H9 (cell line): ENCODE results near the gene KCNG2. TPM values are rescaled to one million over a fixed set of nuclear protein-coding genes. Genes with fewer than 3 reads are reported as not detected.

Experiments
- DNase-seq: peaks from one replicate; pipeline ENCODE4 v3.0.0-alpha.2; 2017
- H2AFZ ChIP-seq: one replicate; pipeline ENCODE4 v1.6.1; 2013; ENCODE audit warnings: mild to moderate bottlenecking, low read length, control low read depth, moderate library complexity
- H2AK5ac ChIP-seq: 2 replicates; pipeline ENCODE4 v1.6.1; 2013; ENCODE audit warnings: low read length, control low read depth, mixed read lengths; ENCODE audit not compliant: insufficient read length
- H2BK120ac ChIP-seq: one replicate; pipeline ENCODE4 v1.6.1; 2013; ENCODE audit warnings: low read depth, mild to moderate bottlenecking, low read length, control low read depth, inconsistent platforms; ENCODE audit not compliant: poor library complexity, severe bottlenecking
- H2BK12ac ChIP-seq: 2 replicates; pipeline ENCODE4 v1.6.1; 2013; ENCODE audit warnings: low read length, control low read depth, mixed read lengths, low read depth; ENCODE audit not compliant: insufficient read length
- H2BK15ac ChIP-seq: 2 replicates; pipeline ENCODE4 v1.6.1; 2013; ENCODE audit warnings: low read depth, low read length, control low read depth
- H2BK20ac ChIP-seq: one replicate; pipeline ENCODE4 v1.6.1; 2013; ENCODE audit warnings: low read depth, mild to moderate bottlenecking, low read length, control low read depth, inconsistent platforms; ENCODE audit not compliant: poor library complexity, severe bottlenecking
- H2BK5ac ChIP-seq: 2 replicates; pipeline ENCODE4 v1.6.1; 2013; ENCODE audit warnings: low read length, control low read depth, mixed read lengths; ENCODE audit not compliant: insufficient read length
- H3K14ac ChIP-seq: 2 replicates; pipeline ENCODE4 v1.6.1; 2013; ENCODE audit warnings: low read length, control low read depth; ENCODE audit not compliant: insufficient read depth
- H3K18ac ChIP-seq: 2 replicates; pipeline ENCODE4 v1.6.1; 2013; ENCODE audit warnings: low read depth, mild to moderate bottlenecking, mixed read lengths, low read length, control low read depth; ENCODE audit not compliant: insufficient read length
- H3K23ac ChIP-seq: 2 replicates; pipeline ENCODE4 v1.6.1; 2013; ENCODE audit warnings: low read length, control low read depth, mixed read lengths, low read depth; ENCODE audit not compliant: insufficient read length
- H3K23me2 ChIP-seq: 2 replicates; pipeline ENCODE4 v1.6.1; 2013; ENCODE audit warnings: low read depth, mild to moderate bottlenecking, mixed read lengths, low read length, control low read depth; ENCODE audit not compliant: insufficient read length, poor library complexity, severe bottlenecking
- H3K27ac ChIP-seq: 2 replicates; pipeline ENCODE4 v1.5.1; 2013; ENCODE audit warnings: low read length, control low read depth, mixed read lengths, low read depth; ENCODE audit not compliant: insufficient read length
- H3K27me3 ChIP-seq: 2 replicates; pipeline ENCODE4 v1.6.1; 2013; ENCODE audit warnings: low read length, control low read depth, inconsistent platforms; ENCODE audit not compliant: insufficient read depth
- H3K4ac ChIP-seq: 2 replicates; pipeline ENCODE4 v1.6.1; 2013; ENCODE audit warnings: low read depth, mild to moderate bottlenecking, control low read depth, inconsistent platforms, low read length, moderate library complexity
- H3K4me1 ChIP-seq: 2 replicates; pipeline ENCODE4 v1.6.1; 2013; ENCODE audit warnings: low read length, control low read depth, inconsistent platforms; ENCODE audit not compliant: insufficient read depth
- H3K4me2 ChIP-seq: 2 replicates; pipeline ENCODE4 v1.6.1; 2013; ENCODE audit warnings: low read length, control low read depth, mixed read lengths; ENCODE audit not compliant: insufficient read length, insufficient read depth
- H3K56ac ChIP-seq: 2 replicates; pipeline ENCODE4 v1.6.1; 2013; ENCODE audit warnings: low read depth, mild to moderate bottlenecking, mixed read lengths, low read length, control low read depth; ENCODE audit not compliant: insufficient read length
- H3K79me1 ChIP-seq: 2 replicates; pipeline ENCODE4 v1.6.1; 2013; ENCODE audit warnings: low read depth, mild to moderate bottlenecking, moderate library complexity, low read length, control low read depth, inconsistent platforms; ENCODE audit not compliant: insufficient read depth, poor library complexity, severe bottlenecking
- H3K79me2 ChIP-seq: 2 replicates; pipeline ENCODE4 v1.6.1; 2013; ENCODE audit warnings: low read length, control low read depth, inconsistent platforms; ENCODE audit not compliant: insufficient read depth
- H3K9ac ChIP-seq: 2 replicates; pipeline ENCODE4 v1.6.1; 2013; ENCODE audit warnings: low read length, control low read depth, mixed read lengths; ENCODE audit not compliant: insufficient read length; ENCODE audit errors: extremely low read depth
- H3K9me3 ChIP-seq: one replicate; pipeline ENCODE4 v1.6.1; 2013; ENCODE audit warnings: low read depth, low read length, inconsistent platforms; ENCODE audit not compliant: control insufficient read depth
- H3T11ph ChIP-seq: one replicate; pipeline ENCODE4 v1.6.1; 2013; ENCODE audit warnings: mild to moderate bottlenecking, low read length, control low read depth, inconsistent platforms
- H4K20me1 ChIP-seq: one replicate; pipeline ENCODE4 v1.6.1; 2013; ENCODE audit not compliant: control insufficient read depth, insufficient read length, insufficient read depth
- H4K5ac ChIP-seq: 2 replicates; pipeline ENCODE4 v1.6.1; 2013; ENCODE audit warnings: low read depth, mild to moderate bottlenecking, mixed read lengths, low read length, control low read depth; ENCODE audit not compliant: insufficient read length
- H4K8ac ChIP-seq: replicated peaks from 2 replicates; pipeline ENCODE4 v1.6.1; 2013; ENCODE audit warnings: low read length, control low read depth, mixed read lengths, low read depth; ENCODE audit not compliant: insufficient read length
- H4K91ac ChIP-seq: 2 replicates; pipeline ENCODE4 v1.6.1; 2013; ENCODE audit warnings: low read depth, mild to moderate bottlenecking, moderate library complexity, mixed read lengths, low read length, control low read depth; ENCODE audit not compliant: insufficient read length
- H3K27ac Mint-ChIP-seq, 3 experiments: 2 replicates in 2 of 3; 3 replicates in 1 of 3; pipeline ENCODE4 v1.8.0; 2020 to 2021; ENCODE audit warnings: mixed read lengths in 3 of 3, mild to moderate bottlenecking in 1 of 3, moderate library complexity in 1 of 3
- H3K27me3 Mint-ChIP-seq: 2 replicates; pipeline ENCODE4 v1.8.0; 2021; ENCODE audit warnings: low read depth, mild to moderate bottlenecking, moderate library complexity, mixed read lengths
- H3K36me3 Mint-ChIP-seq, 3 experiments: 2 replicates in 2 of 3; 3 replicates in 1 of 3; pipeline ENCODE4 v1.8.0; 2020 to 2021; ENCODE audit warnings: low read depth in 3 of 3, mixed read lengths in 3 of 3; ENCODE audit not compliant: insufficient read depth in 1 of 3
- H3K4me1 Mint-ChIP-seq, 2 experiments: 2 replicates each; pipeline ENCODE4 v1.8.0; 2020; ENCODE audit warnings: mixed read lengths in 2 of 2
- H3K4me3 Mint-ChIP-seq, 2 experiments: 2 replicates in 1 of 2; 3 replicates in 1 of 2; pipeline ENCODE4 v1.8.0; 2020 to 2021; ENCODE audit warnings: mild to moderate bottlenecking in 2 of 2, mixed read lengths in 2 of 2, moderate library complexity in 1 of 2
- H3K9me3 Mint-ChIP-seq, 2 experiments: 2 replicates in 1 of 2; 3 replicates in 1 of 2; pipeline ENCODE4 v1.8.0; 2020; ENCODE audit warnings: mild to moderate bottlenecking in 2 of 2, mixed read lengths in 2 of 2, moderate library complexity in 1 of 2
- CTCF ChIP-seq: fragments of 200-600 bp; sonication (generic); conservative IDR thresholded peaks from 3 replicates; pipeline ENCODE4 v1.8.0; 2021; ENCODE audit warnings: antibody characterized with exemption, mild to moderate bottlenecking
- WGBS: extraction: QIAGEN DNeasy Blood & Tissue Kit; methylation state at CpG from one replicate; pipeline ENCODE4 v1.1.7; 2013; ENCODE audit warnings: missing lambda C conversion rate, low lambda C conversion rate, mixed read lengths; ENCODE audit not compliant: insufficient read length; ENCODE audit errors: extremely low coverage; 5-methylcytosine and 5-hydroxymethylcytosine counted together
- total RNA-seq: library from RNA; stranded (reverse); gene quantifications from 2 replicates; pipeline ENCODE4 v1.2.1, GENCODE V29; 2021

Gene KCNG2
- total RNA-seq, 1 experiment from 2014 or later: 0.15 TPM

GRCh38 chr18:79786786-79787526 lies 10.8 kb upstream of the KCNG2 start:
- no peaks in the 10 kb centered on the region; a peak in 1 of 4 replicates for H3K4me1 Mint-ChIP-seq
- H2AK5ac ChIP-seq: no peak overlapping the region
- no peaks in the 10 kb centered on the region for H3K36me3 Mint-ChIP-seq
- no peak overlapping the region for H2BK15ac ChIP-seq
- H3K23ac ChIP-seq: no peak overlapping the region
- no peak overlapping the region for H3K4me2 ChIP-seq
- no peak overlapping the region for H4K8ac ChIP-seq
- H2BK12ac ChIP-seq: no peak overlapping the region
- no peaks in the 10 kb centered on the region for H3K4me1 ChIP-seq
- no peak overlapping the region for H3K14ac ChIP-seq
- WGBS: no CpG with 5 or more reads among the region's 22 CpGs
- H4K5ac ChIP-seq: no peak overlapping the region
- H3K18ac ChIP-seq: no peak overlapping the region
- no peak overlapping the region for H3K4ac ChIP-seq
- no peak overlapping the region for H2BK120ac ChIP-seq
- no peak overlapping the region for H3K27ac ChIP-seq
- H3K9me3 Mint-ChIP-seq: peaks cover 2 to 5% of the 10 kb centered on the region in 2 experiments; a peak in 2 of 5 replicates
- H3K27ac Mint-ChIP-seq: no peak overlapping the region
- no peaks in the 10 kb centered on the region for H3K79me2 ChIP-seq
- H4K91ac ChIP-seq: no peak overlapping the region
- no peaks in the 10 kb centered on the region for H3K9me3 ChIP-seq
- H3K56ac ChIP-seq: no peak overlapping the region
- no peak overlapping the region for H3K9ac ChIP-seq
- H2AFZ ChIP-seq: no peak overlapping the region
- H3K4me3 Mint-ChIP-seq: peak overlapping the region; percentile 8 to 55; a peak in 1 of 5 replicates
- no peak overlapping the region for H2BK20ac ChIP-seq
- no peak for TF ChIP-seq CTCF
- no peaks in the 10 kb centered on the region for H3K79me1 ChIP-seq
- H3K27me3 ChIP-seq: peaks cover 19% of the 10 kb centered on the region; the same call in 1 of the 2 replicates
- peaks cover 2% of the 10 kb centered on the region for H4K20me1 ChIP-seq
- DNase-seq: no peak
- H3T11ph ChIP-seq: no peak overlapping the region
- H3K23me2 ChIP-seq: no peaks in the 10 kb centered on the region
- no peak overlapping the region for H2BK5ac ChIP-seq
- H3K27me3 Mint-ChIP-seq: peaks cover 81% of the 10 kb centered on the region
